Mesothelial cell of epicardium (in vitro differentiated cells): ENCODE measurements around the gene MAGI1. TPM values are rescaled to one million over a fixed set of nuclear protein-coding genes. Genes with fewer than 3 reads are reported as not detected.

Experiments used
- DNase-seq, 2 experiments: peaks; one replicate each; pipeline ENCODE4 v3.0.0; 2021; ENCODE audit warnings: low spot score in 2 of 2; ENCODE audit not compliant: unreplicated experiment in 2 of 2
- H3K27ac Mint-ChIP-seq: 2 replicates; pipeline ENCODE4 v1.8.0; 2021; ENCODE audit warnings: mixed read lengths
- H3K27me3 Mint-ChIP-seq: 2 replicates; pipeline ENCODE4 v1.8.0; 2021; ENCODE audit warnings: low read depth, mixed read lengths
- H3K36me3 Mint-ChIP-seq: 2 replicates; pipeline ENCODE4 v1.8.0; 2021; ENCODE audit warnings: mixed read lengths
- H3K4me1 Mint-ChIP-seq: 2 replicates; pipeline ENCODE4 v1.8.0; 2021; ENCODE audit warnings: mixed read lengths
- H3K4me3 Mint-ChIP-seq: 2 replicates; pipeline ENCODE4 v1.8.0; 2021; ENCODE audit warnings: mild to moderate bottlenecking, moderate library complexity, mixed read lengths
- H3K9me3 Mint-ChIP-seq: 2 replicates; pipeline ENCODE4 v1.8.0; 2021; ENCODE audit warnings: mixed read lengths
- total RNA-seq: library from RNA; stranded (reverse); gene quantifications from 3 replicates; pipeline ENCODE4 v1.2.1, GENCODE V29; 2021
- TF ChIP-seq, protein P1 (sequence below): fragments of 200-600 bp; sonication (generic); IDR thresholded peaks from one replicate; pipeline ENCODE4 v1.5.0; 2021; ENCODE audit warnings: antibody characterized with exemption; ENCODE audit not compliant: unreplicated experiment

The MAGI1 gene
- total RNA-seq, 1 donor from 2014 or later = 65.6 TPM

DNA sequence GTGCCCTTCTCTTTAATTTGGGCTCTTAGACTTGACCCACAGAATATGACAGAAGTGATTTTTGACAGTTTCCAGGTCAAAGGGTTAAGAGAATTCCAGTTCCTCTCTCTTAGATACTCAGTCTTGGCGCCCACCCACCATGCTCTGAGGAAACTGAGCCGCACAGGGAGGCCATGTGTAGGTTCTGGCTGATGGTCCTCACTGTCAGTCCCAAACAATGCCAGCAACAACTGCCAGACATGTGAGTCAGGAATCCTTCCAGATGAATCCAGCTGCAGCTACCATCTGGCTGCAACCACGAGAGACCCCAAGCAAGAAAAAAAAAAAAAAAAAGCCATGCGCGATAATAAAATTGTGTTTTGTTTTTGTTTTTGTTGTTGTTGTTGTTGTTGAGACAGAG, 326.6 kb downstream of the MAGI1 start:
- Mint-ChIP-seq H3K4me1 (peaks cover 38% of the 10 kb centered on the region), H3K36me3 (peaks cover 2% of the 10 kb centered on the region), H3K9me3 (peaks cover 3% of the 10 kb centered on the region), H3K27me3 (no peaks in the 10 kb centered on the region), H3K4me3 (no peak overlapping the region), H3K27ac (no peak overlapping the region)
- no peak for DNase-seq
- TF ChIP-seq, protein P1, sequence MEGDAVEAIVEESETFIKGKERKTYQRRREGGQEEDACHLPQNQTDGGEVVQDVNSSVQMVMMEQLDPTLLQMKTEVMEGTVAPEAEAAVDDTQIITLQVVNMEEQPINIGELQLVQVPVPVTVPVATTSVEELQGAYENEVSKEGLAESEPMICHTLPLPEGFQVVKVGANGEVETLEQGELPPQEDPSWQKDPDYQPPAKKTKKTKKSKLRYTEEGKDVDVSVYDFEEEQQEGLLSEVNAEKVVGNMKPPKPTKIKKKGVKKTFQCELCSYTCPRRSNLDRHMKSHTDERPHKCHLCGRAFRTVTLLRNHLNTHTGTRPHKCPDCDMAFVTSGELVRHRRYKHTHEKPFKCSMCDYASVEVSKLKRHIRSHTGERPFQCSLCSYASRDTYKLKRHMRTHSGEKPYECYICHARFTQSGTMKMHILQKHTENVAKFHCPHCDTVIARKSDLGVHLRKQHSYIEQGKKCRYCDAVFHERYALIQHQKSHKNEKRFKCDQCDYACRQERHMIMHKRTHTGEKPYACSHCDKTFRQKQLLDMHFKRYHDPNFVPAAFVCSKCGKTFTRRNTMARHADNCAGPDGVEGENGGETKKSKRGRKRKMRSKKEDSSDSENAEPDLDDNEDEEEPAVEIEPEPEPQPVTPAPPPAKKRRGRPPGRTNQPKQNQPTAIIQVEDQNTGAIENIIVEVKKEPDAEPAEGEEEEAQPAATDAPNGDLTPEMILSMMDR = no peak

DNA sequence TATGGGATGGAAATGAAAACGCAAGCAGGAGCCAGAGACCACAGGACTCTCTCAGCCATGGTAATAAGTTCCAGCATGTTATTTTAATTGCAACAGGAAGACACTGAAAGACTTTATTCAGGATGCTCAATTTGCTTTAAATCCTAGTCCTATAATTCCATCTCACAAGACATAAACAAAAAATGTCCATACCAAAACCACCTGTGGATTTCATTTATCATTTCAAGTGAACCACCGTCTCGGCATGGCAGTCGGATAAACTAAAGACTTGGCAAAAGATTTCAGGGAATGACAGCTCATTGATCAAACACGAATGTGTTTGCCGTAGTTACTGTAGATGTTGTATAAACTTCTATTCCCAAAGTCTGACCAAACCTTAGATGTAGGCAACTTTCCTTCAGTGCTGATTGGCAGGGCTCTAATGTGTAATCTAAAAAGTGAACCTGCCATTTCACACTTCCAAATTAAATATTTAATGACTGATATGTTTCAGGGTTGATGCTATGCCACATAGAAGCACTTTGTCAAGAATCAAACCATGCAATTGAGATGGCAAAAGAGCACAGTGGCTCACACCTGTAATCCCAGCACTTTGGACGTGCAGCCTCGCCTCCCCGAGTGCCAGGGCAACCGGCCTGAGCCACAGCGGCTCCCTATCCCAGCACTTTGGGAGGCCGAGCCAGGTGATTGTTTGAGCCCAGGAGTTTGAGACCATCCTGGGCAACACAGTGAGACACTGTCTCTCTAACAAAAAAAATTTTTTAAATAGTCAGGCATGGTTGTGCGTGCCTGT, 331.7 kb downstream of the MAGI1 start:
- H3K27me3 Mint-ChIP-seq = no peaks in the 10 kb centered on the region
- DNase-seq = no peak
- TF ChIP-seq, protein P1 = no peak
- peaks cover 3% of the 10 kb centered on the region for H3K9me3 Mint-ChIP-seq
- H3K4me3 Mint-ChIP-seq = no peak overlapping the region
- no peak overlapping the region for H3K27ac Mint-ChIP-seq
- H3K4me1 Mint-ChIP-seq = peaks cover 3% of the 10 kb centered on the region
- peaks cover 2% of the 10 kb centered on the region for H3K36me3 Mint-ChIP-seq

DNA sequence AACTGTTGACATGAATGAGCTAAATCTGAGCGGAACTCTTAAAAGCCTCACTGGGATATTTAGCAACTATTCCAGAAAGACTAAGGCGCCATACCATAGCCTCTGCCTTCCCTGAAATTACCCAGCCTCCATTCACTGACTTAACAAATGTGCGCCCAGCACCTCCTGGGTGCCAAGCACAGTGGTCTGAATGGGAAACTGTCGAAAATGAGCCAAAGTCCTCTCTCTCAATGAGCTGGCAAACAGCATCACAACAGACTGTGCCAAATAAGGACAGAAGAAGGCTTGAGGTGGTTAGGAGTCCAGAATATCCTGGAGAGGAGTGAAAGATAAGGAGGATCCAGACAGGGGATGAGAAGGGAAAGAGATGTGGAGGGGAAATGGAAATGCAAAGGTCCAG, 332.4 kb downstream of the MAGI1 start:
- TF ChIP-seq, protein P1 = no peak
- H3K27ac Mint-ChIP-seq = no peak overlapping the region
- no peak for DNase-seq
- H3K4me1 Mint-ChIP-seq = peaks cover 3% of the 10 kb centered on the region
- no peaks in the 10 kb centered on the region for H3K36me3 Mint-ChIP-seq
- no peaks in the 10 kb centered on the region for H3K27me3 Mint-ChIP-seq
- no peak overlapping the region for H3K4me3 Mint-ChIP-seq
- H3K9me3 Mint-ChIP-seq = peaks cover 3% of the 10 kb centered on the region

DNA sequence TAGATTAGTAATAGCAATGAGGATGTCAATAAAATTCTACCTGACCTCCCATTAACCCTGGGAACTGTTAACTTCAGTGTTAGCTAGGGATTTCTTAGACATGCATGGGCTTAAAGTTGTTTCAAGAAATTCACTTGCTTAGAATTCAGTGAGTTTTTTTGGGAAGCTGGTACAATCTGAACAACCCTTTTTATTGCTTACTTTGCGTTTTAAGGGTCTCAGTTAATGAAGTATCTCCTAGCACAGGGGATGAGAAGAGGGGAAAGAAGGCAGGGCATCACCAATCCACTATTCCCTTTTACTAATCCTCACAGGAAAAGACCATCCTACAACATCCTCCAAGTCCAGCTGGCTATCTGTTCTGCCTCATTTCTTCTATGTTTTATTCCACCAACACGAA, 334.9 kb downstream of the MAGI1 start:
- Mint-ChIP-seq H3K27ac (no peak overlapping the region), H3K27me3 (no peaks in the 10 kb centered on the region)
- TF ChIP-seq, protein P1 = no peak

DNA sequence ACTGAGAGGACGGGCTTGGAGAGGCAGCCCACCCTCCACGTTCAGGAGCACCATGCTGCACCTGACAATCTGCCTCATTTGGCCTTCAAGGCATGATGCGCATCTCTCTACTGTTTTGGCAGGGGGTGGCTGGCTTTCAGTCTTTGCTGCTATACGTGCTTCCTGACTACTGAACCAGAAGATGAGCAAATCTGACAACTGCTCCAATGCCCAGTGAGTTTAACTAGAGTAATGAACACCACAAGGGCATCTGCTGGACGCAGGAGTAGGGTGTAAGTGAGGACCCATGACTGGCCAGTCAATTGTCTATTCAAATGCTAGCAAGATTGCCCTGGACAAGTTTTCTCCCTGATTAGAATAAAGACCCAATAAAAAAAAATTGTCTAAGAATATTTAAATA, 335.7 kb downstream of the MAGI1 start:
- Mint-ChIP-seq H3K4me3 (no peak overlapping the region), H3K4me1 (peaks cover 3% of the 10 kb centered on the region), H3K27me3 (no peaks in the 10 kb centered on the region), H3K36me3 (peaks cover 2% of the 10 kb centered on the region), H3K27ac (no peak overlapping the region), H3K9me3 (no peaks in the 10 kb centered on the region)
- TF ChIP-seq, protein P1 = no peak
- DNase-seq = no peak

More for the DNA sequence above, 334.9 kb downstream of the MAGI1 start:
- no peak overlapping the region for H3K4me3 Mint-ChIP-seq
- no peak for DNase-seq
- H3K9me3 Mint-ChIP-seq = no peaks in the 10 kb centered on the region
- H3K4me1 Mint-ChIP-seq = peaks cover 3% of the 10 kb centered on the region
- peaks cover 2% of the 10 kb centered on the region for H3K36me3 Mint-ChIP-seq
